HL-60/S4 treated with phorbol 12-myristate 13-acetate at 8.2 ng/mL for 4 days and 3 days (cell line): ENCODE results near the gene EEF2.

Experiments used
- in situ Hi-C: fragments of 300-500 bp; cut with MboI; formaldehyde crosslinking; loops from 2 replicates; pipeline ENCODE4 v1.15.0; 2022; ENCODE audit warnings: low sequenced_read_pairs

Gene EEF2

GRCh38 chr19:3986260-3987041 is 1.2 kb upstream of the EEF2 start:
- in situ Hi-C loops, result no loop called here

GRCh38 chr19:3985643-3986259 is 488 bp upstream of the EEF2 start:
- in situ Hi-C loops, result no loop called here

GRCh38 chr19:3984584-3984907 is 717 bp downstream of the EEF2 start:
- in situ Hi-C loops, result no loop called here

DNA sequence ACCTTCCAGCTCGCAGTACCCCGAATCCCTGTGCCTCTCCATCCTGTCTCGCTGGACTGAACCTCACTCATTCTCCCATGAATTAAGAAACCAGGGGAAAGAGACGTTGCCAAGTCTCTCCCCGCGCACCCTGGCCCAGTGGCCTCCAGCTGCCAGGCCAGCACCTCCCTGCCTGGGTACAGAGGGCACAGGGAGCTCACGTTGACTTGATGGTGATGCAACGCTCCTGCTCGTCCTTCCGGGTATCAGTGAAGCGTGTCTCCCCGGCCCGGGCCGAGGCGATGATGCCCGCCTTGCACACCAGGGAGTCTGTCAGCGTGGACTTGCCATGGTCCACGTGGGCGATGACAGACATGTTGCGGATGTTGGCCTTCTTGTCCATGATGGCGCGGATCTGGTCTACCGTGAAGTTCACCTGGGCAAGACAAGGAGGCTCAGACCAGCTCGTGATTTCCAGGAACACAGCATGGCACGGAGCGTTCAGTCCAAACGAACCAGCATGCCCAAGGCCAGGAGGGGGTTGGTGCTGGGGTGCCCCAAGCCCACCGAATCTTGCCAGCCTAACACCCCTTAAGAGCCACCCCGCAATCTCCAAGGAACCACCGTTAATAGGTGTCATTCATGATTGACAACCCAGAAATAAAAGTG is 1.2 kb downstream of the EEF2 start:
- in situ Hi-C loops, result no loop called here

GRCh38 chr19:3983542-3983914 is 1.7 kb downstream of the EEF2 start:
- in situ Hi-C loops, result no loop called here

GRCh38 chr19:3982701-3983541 is 2.3 kb downstream of the EEF2 start:
- in situ Hi-C loops, result no loop called here

- in situ Hi-C loops, result no loop called here
These were observed 3.3 kb downstream of the EEF2 start for GRCh38 chr19:3981736-3982681.

DNA sequence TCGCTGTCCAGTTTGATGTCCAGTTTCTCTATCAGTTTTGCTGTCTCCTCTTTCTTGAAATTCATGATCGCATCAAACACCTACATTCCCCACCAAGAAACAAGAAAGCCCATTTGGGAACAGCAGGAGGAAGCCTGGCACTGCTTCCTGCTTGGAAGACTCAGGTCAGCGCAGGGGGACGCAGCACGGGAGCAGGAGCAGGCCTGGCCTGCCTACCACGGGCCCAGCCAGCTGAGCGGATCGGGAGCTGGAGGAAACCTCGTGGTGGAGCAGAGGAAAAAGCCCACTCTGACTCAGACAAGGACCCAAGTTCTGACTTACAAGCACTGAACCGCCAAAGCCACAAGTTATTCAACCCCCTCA is 3.9 kb downstream of the EEF2 start:
- in situ Hi-C loops, result no loop called here

DNA sequence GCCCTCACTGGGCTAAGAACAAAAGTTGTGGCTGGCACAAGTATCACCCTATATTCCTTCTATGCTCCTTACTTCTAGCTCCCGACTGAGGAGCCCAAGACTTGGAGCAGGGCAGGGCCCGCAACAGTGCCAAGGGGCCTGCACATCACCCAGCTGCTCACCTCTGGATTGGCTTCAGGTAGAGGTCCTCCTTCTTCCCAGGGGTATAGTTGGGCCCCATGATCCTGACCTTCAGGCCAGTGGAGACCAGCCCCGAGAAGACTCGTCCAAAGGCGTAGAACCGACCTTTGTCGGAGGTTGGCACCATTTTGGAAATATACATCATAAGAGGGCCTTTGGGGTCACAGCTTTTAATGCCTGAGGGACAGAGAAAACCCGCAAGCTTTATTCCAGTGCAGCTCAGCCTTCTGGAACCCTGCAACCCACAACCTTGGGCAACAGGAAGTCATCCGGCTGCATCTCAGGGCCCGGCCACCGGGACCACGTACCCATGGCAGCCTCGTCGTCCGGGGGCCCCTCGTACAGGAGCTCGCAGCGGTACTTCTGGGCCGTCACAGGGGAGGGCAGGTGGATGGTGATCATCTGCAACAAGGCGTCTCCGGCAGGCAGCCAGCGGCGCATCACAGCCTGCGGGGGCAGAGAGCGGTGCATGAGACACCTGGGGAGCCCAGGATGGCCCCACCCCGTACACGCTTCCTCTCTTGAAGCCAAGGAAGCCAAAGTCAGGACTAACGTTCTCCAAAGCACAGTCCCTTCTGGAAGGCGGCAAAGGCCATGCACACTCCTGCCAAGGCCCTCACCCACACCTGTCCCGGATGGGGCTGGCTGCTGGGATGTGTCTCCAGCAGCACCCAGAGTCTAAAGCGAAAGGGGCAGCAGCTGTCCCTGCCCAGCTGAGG is 4.7 kb downstream of the EEF2 start:
- in situ Hi-C loops, result no loop called here

DNA sequence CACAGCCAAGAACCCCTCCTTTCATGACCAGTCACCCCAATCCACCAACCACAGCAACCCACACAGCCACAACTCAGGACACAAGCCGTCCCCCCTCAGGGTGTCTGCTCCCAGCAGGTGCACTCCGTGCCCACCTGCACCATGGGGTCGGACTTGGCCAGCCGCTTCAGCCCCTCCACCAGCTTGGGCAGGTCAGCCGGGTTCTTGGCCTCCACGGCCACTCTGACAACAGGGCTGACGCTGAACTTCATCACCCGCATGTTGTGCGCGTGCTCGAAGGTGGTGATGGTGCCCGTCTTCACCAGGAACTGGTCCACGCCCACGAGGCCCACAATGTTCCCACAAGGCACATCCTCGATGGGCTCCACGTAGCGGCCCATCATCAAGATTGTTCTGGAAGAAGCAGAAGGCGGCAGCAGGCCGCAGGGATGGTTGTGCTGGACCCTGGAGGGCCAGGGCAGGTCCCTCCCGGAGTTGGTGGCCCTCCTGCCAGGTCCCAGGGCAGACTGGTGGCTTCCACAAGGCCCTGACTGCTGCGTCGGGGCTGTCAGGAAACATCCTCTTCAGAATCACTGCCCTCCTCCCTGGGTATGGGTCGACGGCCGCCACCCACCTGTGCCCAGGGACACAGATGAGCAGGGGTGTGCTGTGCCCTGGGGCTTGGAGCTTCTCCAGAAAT is 5.5 kb downstream of the EEF2 start:
- in situ Hi-C loops, result no loop called here

DNA sequence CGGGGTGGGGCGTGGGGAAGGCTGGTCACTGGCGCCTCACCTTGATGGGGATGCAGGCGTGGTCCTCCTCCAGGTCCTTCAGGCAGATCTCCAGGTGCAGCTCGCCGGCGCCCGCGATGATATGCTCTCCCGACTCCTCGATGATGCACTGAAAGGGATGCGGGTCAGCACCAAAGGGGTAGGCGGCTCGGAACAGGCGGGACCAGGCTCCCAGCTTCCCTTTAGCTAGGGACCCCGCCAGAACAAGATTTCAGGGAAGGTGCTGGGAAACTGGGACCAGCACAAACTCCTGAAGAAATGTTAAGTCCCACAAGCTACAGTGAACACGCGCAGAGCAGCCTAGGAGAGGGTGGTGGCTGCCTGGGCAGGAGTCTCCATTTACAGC is 6.0 kb downstream of the EEF2 start:
- in situ Hi-C loops, result no loop called here

DNA sequence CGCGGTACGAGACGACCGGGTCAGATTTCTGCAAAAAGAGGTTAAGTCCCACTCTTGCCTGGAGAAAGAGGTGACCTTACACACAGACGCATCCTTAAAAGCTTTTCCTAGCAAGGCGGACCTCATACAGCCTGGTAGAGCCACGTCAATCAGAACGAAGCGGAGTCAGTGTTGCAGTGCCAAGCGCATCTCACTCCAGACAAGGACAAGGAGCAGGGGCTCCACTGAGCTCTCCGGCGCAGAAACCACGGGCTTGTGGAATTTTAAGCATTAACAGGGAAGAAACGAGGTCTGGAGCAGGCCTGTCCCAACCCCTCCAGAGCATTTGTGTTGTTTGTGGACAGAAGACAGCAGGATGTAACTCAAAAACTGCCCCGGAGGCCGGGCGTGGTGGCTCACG is 7.1 kb downstream of the EEF2 start:
- in situ Hi-C loops, result no loop called here

- in situ Hi-C loops, result no loop called here
These were observed 7.8 kb downstream of the EEF2 start for GRCh38 chr19:3977242-3978143.

- in situ Hi-C loops, result no loop called here
These were observed 8.6 kb downstream of the EEF2 start for GRCh38 chr19:3976495-3977241.

DNA sequence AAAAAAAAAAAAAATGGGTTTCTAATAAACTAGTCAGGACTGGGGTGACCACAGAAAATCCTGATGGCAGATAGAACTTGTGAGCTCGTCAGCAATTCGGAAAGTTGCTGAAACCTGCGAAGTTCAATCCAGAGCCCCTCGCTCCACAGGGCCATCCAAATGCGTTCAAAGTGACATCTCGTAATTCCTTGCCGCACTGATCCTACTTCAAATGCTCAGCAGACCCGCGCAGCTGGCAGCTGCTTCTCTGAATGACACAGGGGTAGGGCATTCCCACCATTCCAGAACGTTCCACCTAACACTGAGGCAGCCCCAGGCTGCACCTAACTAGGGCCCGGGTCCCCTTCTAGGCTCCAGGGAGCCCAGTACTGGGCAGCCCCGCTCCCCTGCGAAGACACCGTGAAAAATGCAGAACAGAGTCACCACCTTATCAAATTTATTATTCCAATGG is 9.6 kb downstream of the EEF2 start:
- in situ Hi-C loops, result no loop called here

GRCh38 chr19:3975144-3975543 is 10.1 kb downstream of the EEF2 start:
- in situ Hi-C loops, result no loop called here
